SU-DHL-6 (cell line): ENCODE measurements around the gene DRAM1.
"Not testable (repeated sequence)": the region's sequence is repeated elsewhere in the genome, so short reads cannot be mapped to it uniquely, and the experiment has no call there.

Source experiments
- H2AFZ ChIP-seq: fragments of 200-600 bp; sonication (generic); 2 replicates; pipeline ENCODE4 v1.6.1; 2014; ENCODE audit warnings: low read depth, mild to moderate bottlenecking, moderate library complexity, mixed read lengths, antibody characterized with exemption, low read length; ENCODE audit not compliant: severe bottlenecking
- H3F3A ChIP-seq: fragments of 200-600 bp; shearing (Covaris generic); 2 replicates; pipeline ENCODE4 v1.6.0; 2016; ENCODE audit warnings: antibody characterized with exemption, mild to moderate bottlenecking; ENCODE audit not compliant: insufficient read depth
- H3K27ac ChIP-seq: fragments of 200-600 bp; sonication (generic); 2 replicates; pipeline ENCODE4 v1.5.1; 2016; ENCODE audit warnings: low read depth, mild to moderate bottlenecking, low read length, moderate library complexity, mixed read lengths
- H3K27me3 ChIP-seq: fragments of 200-600 bp; sonication (generic), shearing (Covaris generic); 2 replicates; pipeline ENCODE4 v1.6.0; 2014; ENCODE audit warnings: mild to moderate bottlenecking, low read length
- H3K36me3 ChIP-seq: fragments of 200-600 bp; sonication (generic); 2 replicates; pipeline ENCODE4 v1.6.1; 2014; ENCODE audit warnings: mild to moderate bottlenecking, low read length, mixed read lengths
- H3K4me2 ChIP-seq: fragments of 300-600, 200-600 bp; shearing (Covaris generic), sonication (generic); 2 replicates; pipeline ENCODE4 v1.6.0; 2014; ENCODE audit warnings: low read length, low read depth, mild to moderate bottlenecking; ENCODE audit not compliant: poor library complexity, severe bottlenecking
- H3K4me3 ChIP-seq: fragments of 200-600 bp; sonication (generic); 2 replicates; pipeline ENCODE4 v1.5.1; 2014; ENCODE audit warnings: antibody characterized with exemption, low read length, mild to moderate bottlenecking, mixed read lengths; ENCODE audit not compliant: insufficient read depth, poor library complexity, severe bottlenecking
- H3K79me2 ChIP-seq: fragments of 200-600 bp; sonication (generic); 2 replicates; pipeline ENCODE4 v1.6.1; 2014; ENCODE audit warnings: mild to moderate bottlenecking, low read length, moderate library complexity; ENCODE audit not compliant: insufficient read depth
- H3K9ac ChIP-seq: fragments of 200-600 bp; sonication (generic); 2 replicates; pipeline ENCODE4 v1.7.0; 2014; ENCODE audit warnings: mild to moderate bottlenecking, low read length
- H3K9me2 ChIP-seq: fragments of 200-600 bp; sonication (generic); replicated peaks from 2 replicates; pipeline ENCODE4 v1.6.1; 2014; ENCODE audit warnings: low read length; ENCODE audit not compliant: insufficient read depth
- H3K9me3 ChIP-seq: fragments of 200-600 bp; sonication (generic); 2 replicates; pipeline ENCODE4 v1.6.1; 2014; ENCODE audit warnings: low read length, mixed read lengths; ENCODE audit not compliant: insufficient read depth
- H4K20me1 ChIP-seq: fragments of 200-600 bp; sonication (generic); 2 replicates; pipeline ENCODE4 v1.6.1; 2014; ENCODE audit warnings: low read depth, mild to moderate bottlenecking, antibody characterized with exemption, low read length, moderate library complexity, mixed read lengths
- EZH2phosphoT487 ChIP-seq: fragments of 200-600 bp; sonication (generic), shearing (Covaris generic); conservative IDR thresholded peaks from 2 replicates; pipeline ENCODE4 v1.6.1; 2018; ENCODE audit warnings: mild to moderate bottlenecking, antibody characterized with exemption, low read length, moderate library complexity, mixed read lengths
- TF ChIP-seq, protein P1 (sequence below): fragments of 200-600 bp; sonication (generic); IDR thresholded peaks from one replicate; pipeline ENCODE4 v1.5.1; 2017; ENCODE audit warnings: antibody characterized with exemption, mild to moderate bottlenecking, low read length, moderate library complexity; ENCODE audit not compliant: insufficient read depth, poor library complexity, severe bottlenecking

Gene DRAM1

DNA sequence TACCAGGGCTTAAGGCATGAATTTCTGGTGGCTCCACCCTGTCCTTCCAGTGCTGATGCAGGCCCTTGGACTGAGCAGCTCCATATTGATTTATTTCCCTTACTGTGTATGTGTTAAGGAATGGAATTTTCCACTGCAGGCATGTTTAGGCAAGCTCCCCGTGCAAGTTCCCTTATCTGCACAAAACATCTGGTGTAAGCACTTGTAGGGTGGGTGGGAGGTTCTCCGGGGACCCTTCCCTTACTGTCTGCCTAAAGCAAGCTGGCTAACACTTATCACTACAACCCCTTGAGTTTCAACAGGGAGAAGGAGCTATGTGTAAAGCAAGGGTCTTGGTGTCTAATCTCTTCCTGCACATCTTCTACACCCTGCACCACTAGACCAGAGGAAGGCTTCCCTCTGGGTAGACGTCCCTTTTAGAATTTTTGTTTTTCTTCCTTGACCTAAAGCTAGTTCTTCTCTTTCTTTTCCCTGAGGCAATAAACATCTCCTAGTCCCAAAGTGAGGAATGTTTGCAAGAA lies 22.0 kb upstream of the DRAM1 start:
- Histone ChIP-seq H3K27me3 (no peaks in the 10 kb centered on the region), H3K79me2 (no peaks in the 10 kb centered on the region), H4K20me1 (no peaks in the 10 kb centered on the region), H3K27ac (no peak overlapping the region), H3K9me2 (no peaks in the 10 kb centered on the region), H3F3A (no peaks in the 10 kb centered on the region), H2AFZ (no peak overlapping the region), H3K9me3 (no peaks in the 10 kb centered on the region), H3K4me3 (no peak overlapping the region), H3K4me2 (no peak overlapping the region), H3K36me3 (no peaks in the 10 kb centered on the region), H3K9ac (no peak overlapping the region)
- TF ChIP-seq, protein P1, sequence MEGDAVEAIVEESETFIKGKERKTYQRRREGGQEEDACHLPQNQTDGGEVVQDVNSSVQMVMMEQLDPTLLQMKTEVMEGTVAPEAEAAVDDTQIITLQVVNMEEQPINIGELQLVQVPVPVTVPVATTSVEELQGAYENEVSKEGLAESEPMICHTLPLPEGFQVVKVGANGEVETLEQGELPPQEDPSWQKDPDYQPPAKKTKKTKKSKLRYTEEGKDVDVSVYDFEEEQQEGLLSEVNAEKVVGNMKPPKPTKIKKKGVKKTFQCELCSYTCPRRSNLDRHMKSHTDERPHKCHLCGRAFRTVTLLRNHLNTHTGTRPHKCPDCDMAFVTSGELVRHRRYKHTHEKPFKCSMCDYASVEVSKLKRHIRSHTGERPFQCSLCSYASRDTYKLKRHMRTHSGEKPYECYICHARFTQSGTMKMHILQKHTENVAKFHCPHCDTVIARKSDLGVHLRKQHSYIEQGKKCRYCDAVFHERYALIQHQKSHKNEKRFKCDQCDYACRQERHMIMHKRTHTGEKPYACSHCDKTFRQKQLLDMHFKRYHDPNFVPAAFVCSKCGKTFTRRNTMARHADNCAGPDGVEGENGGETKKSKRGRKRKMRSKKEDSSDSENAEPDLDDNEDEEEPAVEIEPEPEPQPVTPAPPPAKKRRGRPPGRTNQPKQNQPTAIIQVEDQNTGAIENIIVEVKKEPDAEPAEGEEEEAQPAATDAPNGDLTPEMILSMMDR, result no peak
- TF ChIP-seq EZH2phosphoT487, result no peak

GRCh38 chr12:101855976-101856375 lies 21.4 kb upstream of the DRAM1 start:
- H3K79me2 ChIP-seq, result no peaks in the 10 kb centered on the region
- no peak overlapping the region for H2AFZ ChIP-seq
- no peak overlapping the region for H3K4me3 ChIP-seq
- no peak overlapping the region for H3K27ac ChIP-seq
- H3K4me2 ChIP-seq, result no peak overlapping the region
- no peaks in the 10 kb centered on the region for H3K36me3 ChIP-seq
- H4K20me1 ChIP-seq, result no peaks in the 10 kb centered on the region
- H3K27me3 ChIP-seq, result no peaks in the 10 kb centered on the region
- no peaks in the 10 kb centered on the region for H3K9me2 ChIP-seq
- no peaks in the 10 kb centered on the region for H3F3A ChIP-seq
- TF ChIP-seq, protein P1, result no peak
- no peak for TF ChIP-seq EZH2phosphoT487
- H3K9ac ChIP-seq, result no peak overlapping the region
- no peaks in the 10 kb centered on the region for H3K9me3 ChIP-seq

- H3K4me3 ChIP-seq, H4K20me1 ChIP-seq, H3K9me2 ChIP-seq, H3K9ac ChIP-seq, H3K36me3 ChIP-seq, H2AFZ ChIP-seq, H3K27ac ChIP-seq, H3K9me3 ChIP-seq, H3K79me2 ChIP-seq, H3K27me3 ChIP-seq, H3K4me2 ChIP-seq, H3F3A ChIP-seq: not testable (repeated sequence)
Observed at GRCh38 chr12:101856614-101857013, 20.8 kb upstream of the DRAM1 start.

DNA sequence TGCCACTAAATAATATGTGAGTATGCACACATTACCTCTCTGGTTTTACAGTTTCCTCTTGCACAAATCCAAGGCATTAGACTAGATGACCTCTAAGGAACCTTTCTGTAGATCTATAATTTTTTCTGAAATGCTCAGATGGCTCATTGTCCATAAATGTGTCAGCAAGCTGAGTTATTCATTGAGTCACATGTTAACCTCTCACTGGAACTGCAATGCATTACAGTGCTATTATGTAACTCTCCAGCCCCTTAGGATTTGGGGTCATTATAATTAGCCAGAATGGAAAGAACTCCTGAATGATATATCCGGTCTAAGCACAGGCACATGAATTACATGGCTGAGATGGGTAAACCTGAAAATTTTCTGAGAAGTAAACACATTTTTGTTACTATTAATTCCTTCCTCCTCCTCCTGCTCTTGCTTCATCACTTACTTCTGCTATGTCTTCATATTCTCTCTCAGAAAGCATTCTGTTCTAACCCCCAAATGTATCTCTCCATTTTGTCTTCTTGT lies 20.3 kb upstream of the DRAM1 start:
- TF ChIP-seq, protein P1, result no peak
- no peak for TF ChIP-seq EZH2phosphoT487
- H3K9me2 ChIP-seq, result no peaks in the 10 kb centered on the region
- no peaks in the 10 kb centered on the region for H3K79me2 ChIP-seq
- no peaks in the 10 kb centered on the region for H3K27me3 ChIP-seq
- H3K9ac ChIP-seq, result no peak overlapping the region
- no peaks in the 10 kb centered on the region for H3K9me3 ChIP-seq
- no peak overlapping the region for H3K27ac ChIP-seq
- H2AFZ ChIP-seq, result no peak overlapping the region
- no peaks in the 10 kb centered on the region for H3K36me3 ChIP-seq
- no peaks in the 10 kb centered on the region for H4K20me1 ChIP-seq
- no peak overlapping the region for H3K4me3 ChIP-seq
- no peaks in the 10 kb centered on the region for H3F3A ChIP-seq
- H3K4me2 ChIP-seq, result no peak overlapping the region
